Measurements from ENCODE around the gene SUSD5.

The SUSD5 gene

DNA sequence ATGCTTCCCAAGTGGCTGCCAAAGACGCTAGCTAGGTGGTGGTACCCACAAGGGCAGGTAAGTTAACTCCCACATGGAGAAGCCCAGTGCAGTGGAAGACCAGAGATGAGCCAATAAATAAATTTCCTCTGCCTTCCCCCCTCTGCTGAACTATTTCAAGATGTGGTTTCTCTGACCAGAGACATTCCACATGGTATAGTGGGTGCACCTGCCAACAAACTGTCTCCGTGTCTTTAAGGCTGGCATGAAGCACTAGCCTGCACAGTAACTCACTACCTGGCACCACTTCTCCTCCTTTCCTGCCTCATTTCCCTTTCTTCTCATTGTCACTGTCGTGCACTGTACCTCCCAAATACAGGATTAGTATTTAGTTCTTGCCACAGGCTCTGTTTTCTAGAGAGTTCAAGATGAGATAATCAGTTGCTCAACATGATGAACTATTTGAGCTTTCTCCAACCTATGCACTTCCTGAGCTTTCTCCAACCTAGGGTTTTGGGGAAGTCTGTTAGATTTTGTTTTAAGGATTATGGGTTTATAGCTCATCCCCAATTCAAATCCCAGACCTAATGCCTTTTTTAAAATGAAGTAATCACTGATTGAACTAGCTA, 113.2 kb downstream of the SUSD5 start:
- Mint-ChIP-seq H3K9me3 (peaks cover 4% of the 10 kb centered on the region in 2 donors), H3K4me1 (peaks cover 14 to 18% of the 10 kb centered on the region in 2 donors), H3K36me3 (peaks cover 4% of the 10 kb centered on the region in 2 donors), H3K4me3 (no peak overlapping the region), H3K27ac (no peak overlapping the region), H3K27me3 (no peaks in the 10 kb centered on the region)
- DNase-seq (no peak), ATAC-seq (replicated peaks) (no peak)

DNA sequence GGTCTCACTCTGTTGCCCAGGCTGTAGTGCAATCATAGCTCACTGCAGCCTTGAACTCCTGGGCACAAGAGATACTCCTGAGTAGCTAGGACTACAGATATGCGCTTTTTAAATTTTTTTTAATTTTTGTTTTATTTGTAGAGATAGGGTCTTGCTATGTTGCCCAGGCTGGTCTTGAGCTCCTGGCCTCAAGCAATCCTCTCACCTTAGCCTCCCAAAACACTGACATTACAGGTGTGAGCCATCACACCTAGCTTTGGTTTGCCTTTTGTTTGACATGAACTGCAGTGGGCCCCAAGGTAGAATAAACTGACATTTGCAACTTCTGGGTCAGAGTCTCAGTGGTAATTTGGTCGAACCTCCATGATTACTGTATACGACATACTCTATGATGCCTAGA, 113.8 kb downstream of the SUSD5 start:
- no peak for DNase-seq
- Mint-ChIP-seq H3K4me1 (peaks cover 14 to 18% of the 10 kb centered on the region in 2 donors), H3K27ac (no peak overlapping the region), H3K27me3 (no peaks in the 10 kb centered on the region), H3K4me3 (no peak overlapping the region), H3K9me3 (peaks cover 4% of the 10 kb centered on the region in 2 donors), H3K36me3 (peaks cover 4% of the 10 kb centered on the region in 2 donors)
- no peak for ATAC-seq (replicated peaks)

DNA sequence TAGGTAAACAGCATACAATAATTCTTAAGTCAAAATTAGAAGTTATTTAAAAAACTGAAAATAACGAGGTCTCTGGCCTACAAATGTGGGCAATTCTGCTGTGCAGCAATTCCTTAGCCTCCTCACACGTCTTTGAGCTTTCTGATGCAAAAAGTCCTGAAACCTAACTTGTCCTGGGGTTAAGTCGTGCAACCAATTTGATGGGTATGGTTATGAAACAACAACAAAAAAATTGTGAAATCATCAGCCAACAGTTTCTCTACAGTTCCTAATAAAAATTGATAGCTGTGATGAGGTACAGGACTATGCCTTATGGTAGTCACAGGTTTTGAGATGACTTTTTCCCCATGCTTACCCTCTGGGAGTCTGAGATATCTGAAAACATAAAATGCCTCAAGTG, 115.1 kb downstream of the SUSD5 start:
- DNase-seq (no peak), ATAC-seq (replicated peaks) (no peak)
- H3K9me3 Mint-ChIP-seq = peaks cover 4% of the 10 kb centered on the region in 2 donors
- H3K27me3 Mint-ChIP-seq = no peaks in the 10 kb centered on the region
- H3K36me3 Mint-ChIP-seq = peaks cover 4% of the 10 kb centered on the region in 2 donors
- H3K4me1 Mint-ChIP-seq = peaks cover 12 to 18% of the 10 kb centered on the region in 2 donors
- H3K27ac Mint-ChIP-seq = no peak overlapping the region
- no peak overlapping the region for H3K4me3 Mint-ChIP-seq

DNA sequence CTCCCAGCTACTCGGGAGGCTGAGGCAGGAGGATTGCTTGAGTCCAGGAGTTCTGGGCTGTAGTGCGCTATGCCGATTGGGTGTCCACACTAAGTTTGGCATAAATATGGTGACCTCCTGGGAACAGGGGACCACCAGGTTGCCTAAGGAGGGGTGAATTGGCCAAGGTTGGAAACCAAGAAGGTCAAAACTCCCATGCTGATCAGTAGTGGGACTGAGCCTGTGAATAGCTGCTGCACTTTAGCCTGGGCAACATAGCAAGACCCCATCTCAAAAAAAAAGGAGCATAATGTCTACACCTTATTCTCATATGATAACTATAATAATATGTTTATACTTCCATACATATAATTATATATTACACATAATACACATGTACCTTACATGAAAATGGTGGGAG, 115.6 kb downstream of the SUSD5 start:
- peaks cover 4% of the 10 kb centered on the region in 2 donors for H3K9me3 Mint-ChIP-seq
- no peak for ATAC-seq (replicated peaks)
- peaks cover 12 to 18% of the 10 kb centered on the region in 2 donors for H3K4me1 Mint-ChIP-seq
- no peak overlapping the region for H3K27ac Mint-ChIP-seq
- peaks cover 4% of the 10 kb centered on the region in 2 donors for H3K36me3 Mint-ChIP-seq
- H3K4me3 Mint-ChIP-seq = no peak overlapping the region
- H3K27me3 Mint-ChIP-seq = no peaks in the 10 kb centered on the region
- DNase-seq = no peak

DNA sequence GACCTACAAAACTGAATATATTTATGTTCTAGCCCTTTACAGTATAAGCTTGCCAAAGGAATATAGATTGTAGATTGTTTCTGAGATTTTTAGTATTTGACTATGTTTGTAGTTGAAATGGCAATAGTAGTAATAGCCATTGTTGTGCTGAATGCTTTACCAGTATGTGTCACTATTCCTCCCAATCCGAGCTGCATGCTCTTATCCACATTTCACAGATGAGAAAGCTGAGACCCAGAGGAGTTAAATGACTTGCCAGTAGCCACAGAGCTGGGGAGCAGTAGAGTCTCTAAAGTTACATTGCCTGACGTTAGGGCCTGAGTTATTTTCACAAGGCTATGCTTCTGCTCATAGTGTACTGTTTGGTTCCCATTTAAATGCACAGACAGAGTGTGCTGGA, 118.4 kb downstream of the SUSD5 start:
- H3K27me3 Mint-ChIP-seq = no peaks in the 10 kb centered on the region
- DNase-seq (no peak), ATAC-seq (replicated peaks) (no peak)
- H3K27ac Mint-ChIP-seq = no peak overlapping the region
- H3K9me3 Mint-ChIP-seq = no peaks in the 10 kb centered on the region
- peaks cover 8 to 17% of the 10 kb centered on the region in 2 donors for H3K4me1 Mint-ChIP-seq
- H3K36me3 Mint-ChIP-seq = peaks cover 4% of the 10 kb centered on the region in 2 donors
- H3K4me3 Mint-ChIP-seq = no peak overlapping the region
